Head of caudate nucleus (tissue), 42 donors: ENCODE results near the gene PLIN5.

Experiments used
- DNase-seq, 42 donors: peaks; one replicate each; pipeline versions ENCODE4 v3.0.0 to v3.0.0-alpha.2; 2020 to 2021; ENCODE audit warnings: mixed read lengths in 7 of 42
- intact Hi-C: fragments of 100-400 bp; cut with DNase I; formaldehyde crosslinking; loops from one replicate; pipeline ENCODE4 v1.15.0; 2022

The PLIN5 gene

DNA sequence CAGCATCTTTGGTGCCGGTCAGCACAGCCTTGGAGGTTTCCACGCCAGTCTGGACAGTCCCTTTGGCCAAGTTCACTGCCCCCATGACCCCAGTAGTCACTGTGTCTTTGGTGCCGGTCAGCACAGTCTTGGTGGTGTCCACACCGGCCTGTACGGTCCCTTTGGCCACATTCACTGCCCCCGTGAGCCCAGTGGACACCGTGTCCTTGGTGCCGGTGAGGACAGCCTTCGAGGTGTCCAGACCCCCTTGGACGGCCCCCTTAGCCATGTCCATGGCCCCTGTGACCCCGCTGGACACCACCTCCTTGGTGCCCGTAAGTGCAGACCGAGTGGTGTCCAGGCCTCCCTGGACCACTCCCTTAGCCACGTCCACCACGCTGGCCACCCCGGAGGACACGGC lies 21.8 kb downstream of the PLIN5 start:
- DNase-seq: no peak
- intact Hi-C loops: no loop called here

GRCh38 chr19:4512070-4512469 lies 23.0 kb downstream of the PLIN5 start:
- intact Hi-C loops: no loop called here
- DNase-seq: no peak

DNA sequence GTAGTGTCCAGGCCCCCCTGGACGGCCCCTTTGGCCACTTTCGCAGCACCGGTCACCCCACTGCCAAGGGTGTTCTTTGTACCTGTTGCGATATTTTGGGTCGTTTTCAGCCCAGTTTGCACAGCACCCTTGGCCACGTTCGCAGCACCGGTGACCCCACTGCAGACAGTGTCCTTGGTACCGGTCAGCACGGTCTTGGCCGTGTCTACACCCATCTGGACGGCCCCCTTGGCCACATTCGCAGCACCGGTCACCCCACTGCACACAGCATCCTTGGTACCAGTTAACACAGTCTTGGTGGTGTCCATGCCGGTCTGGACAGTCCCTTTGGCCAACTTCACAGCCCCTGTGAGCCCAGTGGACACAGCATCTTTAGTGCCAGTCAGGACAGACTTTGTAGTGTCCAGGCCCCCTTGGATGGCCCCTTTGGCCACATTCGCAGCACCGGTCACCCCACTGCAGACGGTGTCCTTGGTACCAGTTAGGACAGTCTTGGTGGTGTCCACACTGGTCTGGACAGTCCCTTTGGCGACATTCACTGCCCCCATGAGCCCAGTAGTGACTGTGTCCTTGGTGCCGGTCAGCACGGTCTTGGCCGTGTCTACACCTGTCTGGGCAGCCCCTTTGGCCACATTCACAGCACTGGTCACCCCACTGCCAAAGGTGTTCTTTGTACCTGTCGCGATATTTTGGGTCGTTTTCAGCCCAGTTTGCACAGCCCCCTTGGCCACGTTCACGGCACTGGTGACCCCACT lies 23.5 kb downstream of the PLIN5 start:
- intact Hi-C loops: no loop called here
- no peak for DNase-seq

GRCh38 chr19:4510435-4511255 lies 24.4 kb downstream of the PLIN5 start:
- DNase-seq: no peak

DNA sequence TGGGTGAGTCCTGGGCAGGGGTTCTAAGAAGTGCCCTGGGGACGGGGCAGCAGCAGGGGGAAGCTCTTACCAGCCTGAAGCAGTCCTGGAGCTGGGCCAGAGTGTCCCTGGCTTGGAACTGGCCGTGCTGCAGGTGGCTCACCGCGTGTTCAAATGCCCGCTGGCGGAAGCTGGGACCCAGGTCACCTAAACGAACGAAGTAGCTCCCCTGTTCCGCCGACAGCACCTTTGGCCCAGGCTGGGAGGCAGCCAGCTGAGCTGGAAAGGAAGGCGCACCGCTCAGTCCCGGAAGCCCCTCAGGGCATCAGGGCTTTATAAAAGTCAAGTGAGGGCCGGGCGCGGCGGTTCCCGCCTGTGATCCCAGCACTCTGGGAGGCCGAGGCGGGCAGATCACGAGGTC lies 26.3 kb downstream of the PLIN5 start:
- intact Hi-C loops: no loop called here
- no peak for DNase-seq

More at GRCh38 chr19:4510435-4511255, 24.4 kb downstream of the PLIN5 start:
- intact Hi-C loops: no loop called here

GRCh38 chr19:4507804-4508203 lies 27.2 kb downstream of the PLIN5 start:
- intact Hi-C loops: no loop called here
- no peak for DNase-seq

GRCh38 chr19:4507150-4507452 lies 27.9 kb downstream of the PLIN5 start:
- no peak for DNase-seq
- intact Hi-C loops: no loop called here

DNA sequence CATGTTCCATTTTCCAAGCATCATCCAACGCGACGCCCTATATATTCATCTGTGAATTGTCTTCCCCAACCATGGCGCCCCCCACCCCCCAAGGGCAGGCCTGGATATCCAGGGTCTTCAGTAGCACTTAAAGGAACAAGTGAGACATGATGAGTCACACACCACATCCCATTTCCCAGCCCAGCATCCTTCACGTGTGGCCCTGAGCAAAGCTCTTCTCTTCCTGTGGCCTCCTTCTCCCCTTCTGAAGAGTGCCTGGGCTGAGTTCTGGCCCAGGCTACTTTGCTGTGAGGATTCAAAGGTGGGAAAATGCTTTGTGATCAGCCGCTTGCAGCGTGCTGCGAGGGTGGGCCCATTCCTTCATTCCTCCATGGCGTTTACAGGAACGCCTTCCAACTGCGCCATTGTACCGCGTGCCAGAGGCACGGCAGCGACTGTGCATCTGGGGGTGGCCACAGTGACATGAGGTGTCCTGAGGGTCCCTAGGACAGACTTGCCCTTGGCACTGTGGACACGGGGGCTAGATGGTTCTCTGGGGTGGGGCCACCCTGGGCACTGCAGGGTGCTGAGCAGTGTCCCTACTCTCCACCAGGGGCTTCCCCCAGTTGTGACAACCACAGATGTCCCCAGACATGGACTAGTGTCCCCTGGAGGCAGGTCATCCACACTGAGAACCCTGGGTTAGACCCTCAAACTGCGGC lies 28.4 kb downstream of the PLIN5 start:
- intact Hi-C loops: no loop called here
- no peak for DNase-seq

- intact Hi-C loops: no loop called here
- no peak for DNase-seq
Measured at GRCh38 chr19:4505570-4506448, 29.2 kb downstream of the PLIN5 start.

DNA sequence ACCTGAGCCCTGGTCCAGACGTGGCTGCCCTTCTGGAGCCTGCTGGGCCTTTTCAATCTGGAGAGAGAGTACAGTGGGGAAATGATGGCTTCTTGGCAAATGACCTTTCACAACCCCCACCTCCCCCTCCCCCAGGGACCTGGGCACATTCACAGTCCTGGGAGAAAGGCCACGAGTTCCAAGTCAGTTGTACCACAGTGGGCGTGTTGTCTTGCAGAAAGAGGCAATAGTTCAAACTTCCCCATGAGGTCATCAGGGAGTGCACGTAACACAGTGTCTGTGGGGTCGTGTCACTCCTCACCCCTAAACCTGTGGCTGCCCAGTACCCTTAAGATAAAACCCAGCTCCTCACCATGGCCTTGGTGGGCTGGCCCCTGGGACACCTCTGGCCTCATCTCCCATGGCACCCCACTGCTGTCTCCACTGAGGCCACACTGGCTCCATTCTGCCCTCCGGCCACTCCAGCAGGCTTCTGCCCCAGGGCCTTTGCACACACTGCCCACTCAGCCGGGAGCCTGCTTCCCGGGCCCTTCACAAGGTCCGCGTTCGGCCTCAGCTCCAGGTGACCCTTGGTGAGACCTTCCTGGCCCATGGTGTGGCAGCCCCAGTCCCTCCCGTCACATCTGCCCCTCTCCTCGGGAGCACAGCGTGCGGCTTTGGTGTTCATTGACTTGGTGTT lies 30.0 kb downstream of the PLIN5 start:
- no peak for DNase-seq
- intact Hi-C loops: no loop called here

GRCh38 chr19:4504297-4504701 lies 30.7 kb downstream of the PLIN5 start:
- DNase-seq: peak in 35 of 42 donors; percentile 9 to 72 (median 43)
- intact Hi-C loops: no loop called here

DNA sequence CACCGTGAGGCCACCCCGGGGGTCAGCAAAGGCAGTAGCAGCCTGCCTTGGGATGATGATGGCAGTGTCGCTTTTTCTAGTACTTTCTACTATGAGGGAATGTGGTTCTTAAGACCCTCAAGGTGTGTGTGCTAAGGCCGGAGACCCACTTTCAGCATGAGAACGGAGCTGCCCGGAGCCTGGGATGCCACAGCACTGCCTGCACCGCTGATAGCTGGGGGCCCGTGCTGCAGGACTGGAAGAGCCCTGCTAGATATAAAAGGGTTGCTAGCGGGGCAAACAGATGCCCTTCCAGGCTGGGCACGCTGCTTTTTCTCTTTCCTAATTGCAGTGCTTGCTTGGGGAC lies 31.2 kb downstream of the PLIN5 start:
- intact Hi-C loops: no loop called here
- no peak for DNase-seq

GRCh38 chr19:4503132-4503824 lies 31.7 kb downstream of the PLIN5 start:
- intact Hi-C loops: no loop called here
- no peak for DNase-seq

DNA sequence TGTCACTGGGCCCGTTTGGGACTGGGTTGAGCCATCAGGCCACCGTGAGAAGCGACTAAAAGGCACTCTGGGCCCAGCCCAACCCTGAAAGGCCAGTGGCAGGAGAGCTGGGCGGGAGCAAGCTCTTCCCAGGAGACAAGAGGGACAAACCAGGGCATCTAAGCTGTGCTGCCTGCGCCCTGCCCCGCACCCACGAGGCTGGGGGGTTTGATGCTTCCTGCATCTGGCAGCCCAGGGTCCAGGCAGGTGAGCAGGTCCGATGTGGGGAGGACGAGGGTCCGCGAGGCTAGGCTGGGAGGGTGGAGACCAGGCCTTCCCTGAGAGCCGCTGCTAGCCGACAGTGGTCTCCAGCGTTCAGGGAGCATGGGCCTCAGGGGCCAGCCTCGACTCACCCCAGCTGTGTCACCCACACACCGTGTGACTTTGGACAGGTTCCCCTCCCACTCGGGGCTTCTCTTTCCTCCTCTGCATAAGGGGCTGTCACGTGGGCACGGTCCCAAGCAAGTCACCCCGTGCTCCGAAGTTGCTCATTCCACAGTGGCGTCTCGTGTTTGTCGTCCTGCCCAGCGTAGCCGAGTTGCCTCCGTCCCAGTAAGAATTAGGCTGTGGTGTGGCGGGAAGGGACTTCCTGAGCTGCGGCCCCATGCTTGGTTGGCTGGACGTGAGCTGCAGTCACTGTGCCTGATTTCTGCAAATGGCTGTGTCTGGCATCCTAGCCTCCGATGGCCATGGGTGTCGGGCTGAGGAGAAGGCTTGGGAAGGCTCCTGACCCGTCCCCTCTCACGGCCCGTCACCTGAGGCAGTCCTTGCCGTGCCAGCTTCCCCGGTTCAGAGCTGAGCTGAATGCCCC lies 32.5 kb downstream of the PLIN5 start:
- intact Hi-C loops: no loop called here
- no peak for DNase-seq

- no peak for DNase-seq
- intact Hi-C loops: no loop called here
Measured at GRCh38 chr19:4501691-4502090, 33.3 kb downstream of the PLIN5 start.

DNA sequence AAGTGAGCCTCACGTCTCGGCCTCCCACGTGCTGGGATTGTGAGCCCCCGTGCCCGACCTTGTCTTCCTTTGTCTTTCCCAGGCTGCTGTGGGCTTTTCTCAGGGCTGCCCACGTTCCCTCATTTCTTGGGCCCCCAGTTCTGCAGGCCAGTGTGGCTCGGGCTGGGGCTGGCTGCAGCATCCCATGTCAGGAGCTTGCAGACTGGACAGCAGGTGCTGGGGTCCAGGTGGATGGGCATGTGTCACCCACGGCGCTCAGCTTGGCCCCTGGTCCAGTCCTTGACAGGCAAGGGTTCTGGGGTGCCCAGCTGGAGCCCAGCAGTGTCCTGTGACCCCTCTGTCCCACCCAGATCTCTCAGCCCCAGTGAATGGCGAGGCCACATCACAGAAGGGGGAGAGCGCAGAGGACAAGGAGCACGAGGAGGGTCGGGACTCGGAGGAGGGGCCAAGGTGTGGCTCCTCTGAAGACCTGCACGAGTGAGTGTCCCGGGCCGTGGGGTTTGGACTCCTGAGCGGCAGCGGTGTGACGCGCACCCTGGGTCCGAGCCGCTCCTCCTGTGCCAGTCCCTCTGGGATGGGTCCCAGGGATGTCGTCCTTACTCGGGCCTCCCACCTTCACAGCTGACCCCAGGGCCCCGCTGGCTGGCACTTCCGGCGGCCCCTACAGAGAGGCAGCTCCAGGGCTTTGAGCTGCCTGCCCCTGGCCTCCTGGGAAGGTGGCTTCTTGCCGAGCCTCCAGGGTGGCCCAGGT lies 34.0 kb downstream of the PLIN5 start:
- intact Hi-C loops: no loop called here

DNA sequence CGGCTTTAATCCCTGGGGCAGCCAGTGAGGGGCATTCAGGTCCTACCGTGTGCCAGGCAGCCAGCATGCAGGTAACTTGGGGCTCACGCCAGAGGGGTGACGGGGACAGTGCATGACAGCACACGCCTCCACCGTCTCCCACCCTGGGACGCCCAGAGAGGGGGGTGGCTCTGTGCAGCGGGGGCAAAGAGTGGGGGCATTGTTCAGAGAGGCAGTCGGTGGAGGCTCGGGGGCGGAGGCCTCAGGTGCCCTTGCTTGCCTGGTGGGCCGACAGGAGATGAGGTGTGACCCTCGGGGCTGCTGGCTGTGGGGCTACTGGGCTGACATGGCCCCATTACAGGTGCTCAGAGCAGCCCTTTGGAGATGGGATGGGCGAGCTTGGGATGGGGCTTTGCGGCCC lies 35.2 kb downstream of the PLIN5 start:
- intact Hi-C loops: no loop called here
- no peak for DNase-seq

More for the DNA sequence above, 34.0 kb downstream of the PLIN5 start:
- no peak for DNase-seq
